ENCODE data around the gene RANBP9.

- TF ChIP-seq CTCF (conservative IDR thresholded peaks at IDR 0.05), result no peak
- no peak for TF ChIP-seq EZH2 (IDR thresholded peaks at IDR 0.05; ENCODE audit: low read depth)
These were observed 33.8 kb downstream of the RANBP9 start for GRCh38 chr6:13677878-13678254.
